ENCODE data around the gene LAMC2.

- no peak for TF ChIP-seq CTCF (IDR thresholded peaks at IDR 0.05; ENCODE audit: insufficient read depth, low read length, poor library complexity, severe bottlenecking)
- no peak for TF ChIP-seq EZH2phosphoT487 (conservative IDR thresholded peaks at IDR 0.05; ENCODE audit: low read length)
Measured at GRCh38 chr1:183275322-183275721, 89.3 kb downstream of the LAMC2 start.

Measured in SU-DHL-6 (cell line).